Common myeloid progenitor, CD34-positive (primary cell): Measurements from ENCODE around the gene SLC17A7. TPM values are rescaled to one million over a fixed set of nuclear protein-coding genes. Genes with fewer than 3 reads are reported as not detected.

Experiments used
- CTCF ChIA-PET: fragments of 350-600 bp; sonication (Branson Sonifier 250); formaldehyde crosslinking; loops from one replicate; lab custom pipeline; 2021; ENCODE audit warnings: antibody characterized with exemption; lab: Charles Lee
- POLR2A ChIA-PET: fragments of 350-600 bp; sonication (Branson Sonifier 250); formaldehyde crosslinking; loops from one replicate; lab custom pipeline; 2021; ENCODE audit warnings: antibody characterized with exemption; lab: Charles Lee
- DNase-seq, 3 donors: peaks; one replicate each; pipeline versions ENCODE4 v3.0.0 to v3.0.0-alpha.2; 2013
- H3K27ac ChIP-seq, 2 experiments: 1 replicate in 1 of 2; 2 replicates in 1 of 2; pipeline ENCODE4 v1.7.0; 2013; ENCODE audit warnings: inconsistent platforms in 2 of 2, low read length in 2 of 2, mild to moderate bottlenecking in 2 of 2, low read depth in 1 of 2, moderate library complexity in 1 of 2; ENCODE audit not compliant: severe bottlenecking in 2 of 2, insufficient read depth in 1 of 2, poor library complexity in 1 of 2
- H3K27me3 ChIP-seq, 5 experiments: replicated peaks in 2 of 5; 1 replicate in 3 of 5; 2 replicates in 2 of 5; pipeline versions ENCODE4 v1.6.1 to v1.7.0; 2013; ENCODE audit warnings: low read length in 4 of 5, mild to moderate bottlenecking in 2 of 5, moderate library complexity in 2 of 5, inconsistent platforms in 1 of 5; ENCODE audit not compliant: insufficient read depth in 5 of 5, control insufficient read depth in 4 of 5
- H3K36me3 ChIP-seq, 4 experiments: 1 replicate in 2 of 4; 2 replicates in 2 of 4; pipeline versions ENCODE4 v1.6.1 to v1.7.0; 2013; ENCODE audit warnings: low read length in 3 of 4, control low read depth in 1 of 4, mild to moderate bottlenecking in 1 of 4; ENCODE audit not compliant: control insufficient read depth in 4 of 4, insufficient read depth in 4 of 4
- H3K4me1 ChIP-seq, 4 experiments: 1 replicate in 3 of 4; 2 replicates in 1 of 4; pipeline versions ENCODE4 v1.6.1 to v1.7.1; 2013; ENCODE audit warnings: low read length in 3 of 4, mild to moderate bottlenecking in 3 of 4, control low read depth in 1 of 4, inconsistent platforms in 1 of 4, moderate library complexity in 1 of 4; ENCODE audit not compliant: control insufficient read depth in 4 of 4, insufficient read depth in 4 of 4; ENCODE audit errors: control extremely low read depth in 1 of 4
- H3K4me3 ChIP-seq, 7 experiments: 1 replicate in 4 of 7; 2 replicates in 3 of 7; pipeline versions ENCODE4 v1.5.1 to v1.7.0; 2013; ENCODE audit warnings: mild to moderate bottlenecking in 7 of 7, low read length in 6 of 7, moderate library complexity in 6 of 7, inconsistent platforms in 2 of 7, low read depth in 2 of 7, control low read depth in 1 of 7; ENCODE audit not compliant: insufficient read depth in 4 of 7, control insufficient read depth in 1 of 7; ENCODE audit errors: extremely low read depth in 1 of 7
- H3K9me3 ChIP-seq, 5 experiments: 1 replicate in 4 of 5; 2 replicates in 1 of 5; pipeline versions ENCODE4 v1.6.1 to v1.7.1; 2013; ENCODE audit warnings: low read length in 4 of 5, mild to moderate bottlenecking in 2 of 5, inconsistent platforms in 1 of 5, low read depth in 1 of 5, moderate library complexity in 1 of 5; ENCODE audit not compliant: control insufficient read depth in 4 of 5, insufficient read depth in 2 of 5; ENCODE audit errors: control extremely low read depth in 1 of 5
- WGBS: methylation state at CpG from one replicate; pipeline ENCODE4 v1.1.5; 2013; ENCODE audit not compliant: insufficient coverage; 5-methylcytosine and 5-hydroxymethylcytosine counted together
- polyA plus RNA-seq: library from polyadenylated mRNA; unstranded; fragments of 120-200 nt; gene quantifications from one replicate; pipeline ENCODE4 v1.2.1, GENCODE V29; 2013

SLC17A7 gene
- 0.05 TPM for polyA plus RNA-seq

- H3K27me3 ChIP-seq = peaks cover 2 to 62% (median 41%) of the 10 kb centered on the region in 5 experiments
- peaks cover 0 to under 1% (median 0%) of the 10 kb centered on the region in 5 experiments for H3K9me3 ChIP-seq
- 4% methylated on average over 42 of the region's 56 CpGs for WGBS
- H3K4me3 ChIP-seq = peak within 1 kb of the TSS in 4 of 7 experiments; percentile 3 to 79 (median 49)
- no peak within 1 kb of the TSS for H3K27ac ChIP-seq
- ChIA-PET POLR2A (no interaction called here), CTCF (interaction anchor here (1.0 to 2.2 kb wide), 3 partner anchors 31 to 140 kb away, joined by 3 to 9 read pairs (median 4); no protein-coding TSS in a partner anchor)
- DNase-seq = peak in 2 of 3 donors; percentile 47 to 50
- peaks cover 0 to 26% (median 16%) of the 10 kb centered on the region in 4 experiments for H3K4me1 ChIP-seq
- H3K36me3 ChIP-seq = peaks cover 0 to 4% (median under 1%) of the 10 kb centered on the region in 4 experiments
Observed at GRCh38 chr19:49441210-49441959, at the start of gene SLC17A7. Gene SLC17A7, minus strand, starts transcription at chr19:49441527. Its CDS starts 148 bp downstream, at chr19:49441379.

DNA sequence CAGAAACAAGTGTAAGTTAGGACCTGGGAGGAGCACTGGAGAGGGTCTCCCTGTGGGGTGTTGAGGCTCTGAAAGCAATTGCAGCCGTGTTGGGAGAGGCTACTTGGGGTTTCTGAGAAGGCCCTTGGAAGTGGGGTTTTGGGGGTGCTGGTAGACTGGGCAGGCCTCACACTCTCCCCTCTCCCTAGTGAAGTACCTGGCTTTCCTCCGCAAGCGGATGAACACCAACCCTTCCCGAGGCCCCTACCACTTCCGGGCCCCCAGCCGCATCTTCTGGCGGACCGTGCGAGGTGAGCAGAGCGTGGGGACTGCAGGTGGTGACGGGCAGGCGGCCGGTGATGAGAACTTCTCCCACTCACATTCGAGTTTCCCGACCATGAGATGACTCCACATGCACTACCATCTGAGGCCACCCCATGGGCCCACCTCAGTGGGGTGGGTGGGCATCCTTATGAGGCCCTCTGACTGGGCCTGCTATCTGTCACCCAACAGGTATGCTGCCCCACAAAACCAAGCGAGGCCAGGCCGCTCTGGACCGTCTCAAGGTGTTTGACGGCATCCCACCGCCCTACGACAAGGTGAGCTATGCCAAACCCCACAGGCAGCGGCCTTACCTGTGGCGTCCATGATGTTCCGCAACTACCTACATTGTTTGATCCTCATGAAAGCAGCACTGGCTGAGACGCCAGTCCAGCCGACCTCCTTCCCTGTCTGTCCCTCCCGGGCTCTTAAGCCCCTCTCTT lies 49.1 kb upstream of the SLC17A7 start:
- H3K36me3 ChIP-seq = peaks cover 7 to 45% (median 38%) of the 10 kb centered on the region in 4 experiments
- no peaks in the 10 kb centered on the region for H3K27me3 ChIP-seq
- WGBS = 93% methylated on average over 26 of the region's 27 CpGs
- H3K4me1 ChIP-seq = peaks cover 12 to 28% (median 19%) of the 10 kb centered on the region in 4 experiments
- DNase-seq = no peak
- H3K27ac ChIP-seq = peak overlapping the region in 1 of 2 experiments; percentile 99
- CTCF ChIA-PET = no interaction called here
- POLR2A ChIA-PET = no interaction called here
- H3K9me3 ChIP-seq = no peaks in the 10 kb centered on the region
- peak overlapping the region in 1 of 7 experiments; percentile 89 for H3K4me3 ChIP-seq

DNA sequence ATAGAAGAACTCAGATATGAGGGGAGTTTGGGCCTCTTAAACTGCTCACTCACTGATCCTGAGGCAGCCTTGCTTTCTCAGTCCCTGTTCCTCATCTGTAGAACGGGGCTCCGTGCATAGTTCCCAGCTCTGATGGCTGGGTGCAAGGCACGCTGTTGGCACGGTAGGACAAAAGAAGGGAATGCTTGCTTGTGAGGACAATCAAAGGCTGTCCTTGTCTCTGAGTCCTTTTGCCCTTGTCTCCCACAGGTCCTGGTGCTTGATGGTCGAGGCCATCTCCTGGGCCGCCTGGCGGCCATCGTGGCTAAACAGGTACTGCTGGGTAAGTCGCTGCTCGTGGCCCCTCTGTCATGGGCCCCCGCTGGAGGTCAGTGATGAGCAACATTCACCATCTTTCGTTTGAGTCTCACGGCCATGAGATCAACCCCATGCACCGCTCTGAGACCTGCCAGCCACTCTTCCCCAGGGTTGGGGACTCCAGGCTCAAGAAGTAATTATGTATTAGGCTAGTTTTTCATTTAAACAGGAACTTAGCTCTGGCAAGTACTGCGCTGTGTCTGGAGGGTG lies 48.4 kb upstream of the SLC17A7 start:
- peak overlapping the region in 6 of 7 experiments; percentile 89 to 100 (median 97) for H3K4me3 ChIP-seq
- ChIA-PET POLR2A (no interaction called here), CTCF (no interaction called here)
- peaks cover 12 to 24% (median 18%) of the 10 kb centered on the region in 4 experiments for H3K4me1 ChIP-seq
- H3K36me3 ChIP-seq = peaks cover 7 to 45% (median 38%) of the 10 kb centered on the region in 4 experiments
- WGBS = 89% methylated on average over 15 of the region's 15 CpGs
- no peak for DNase-seq
- no peaks in the 10 kb centered on the region for H3K27me3 ChIP-seq
- peak overlapping the region; percentile 97 to 99 for H3K27ac ChIP-seq
- H3K9me3 ChIP-seq = no peaks in the 10 kb centered on the region

GRCh38 chr19:49488863-49489537 lies 47.7 kb upstream of the SLC17A7 start:
- POLR2A ChIA-PET = no interaction called here
- peak overlapping the region; percentile 97 to 99 for H3K27ac ChIP-seq
- peaks cover 7 to 45% (median 38%) of the 10 kb centered on the region in 4 experiments for H3K36me3 ChIP-seq
- H3K4me1 ChIP-seq = peaks cover 12 to 24% (median 18%) of the 10 kb centered on the region in 4 experiments
- H3K27me3 ChIP-seq = no peaks in the 10 kb centered on the region
- CTCF ChIA-PET = interaction anchor here (0.8 kb wide), 1 partner anchor 84 kb away, joined by 4 read pairs; no protein-coding TSS in a partner anchor
- 32% methylated on average over 11 of the region's 15 CpGs for WGBS
- no peaks in the 10 kb centered on the region for H3K9me3 ChIP-seq
- DNase-seq = no peak
- peak overlapping the region in 6 of 7 experiments; percentile 89 to 100 (median 97) for H3K4me3 ChIP-seq

DNA sequence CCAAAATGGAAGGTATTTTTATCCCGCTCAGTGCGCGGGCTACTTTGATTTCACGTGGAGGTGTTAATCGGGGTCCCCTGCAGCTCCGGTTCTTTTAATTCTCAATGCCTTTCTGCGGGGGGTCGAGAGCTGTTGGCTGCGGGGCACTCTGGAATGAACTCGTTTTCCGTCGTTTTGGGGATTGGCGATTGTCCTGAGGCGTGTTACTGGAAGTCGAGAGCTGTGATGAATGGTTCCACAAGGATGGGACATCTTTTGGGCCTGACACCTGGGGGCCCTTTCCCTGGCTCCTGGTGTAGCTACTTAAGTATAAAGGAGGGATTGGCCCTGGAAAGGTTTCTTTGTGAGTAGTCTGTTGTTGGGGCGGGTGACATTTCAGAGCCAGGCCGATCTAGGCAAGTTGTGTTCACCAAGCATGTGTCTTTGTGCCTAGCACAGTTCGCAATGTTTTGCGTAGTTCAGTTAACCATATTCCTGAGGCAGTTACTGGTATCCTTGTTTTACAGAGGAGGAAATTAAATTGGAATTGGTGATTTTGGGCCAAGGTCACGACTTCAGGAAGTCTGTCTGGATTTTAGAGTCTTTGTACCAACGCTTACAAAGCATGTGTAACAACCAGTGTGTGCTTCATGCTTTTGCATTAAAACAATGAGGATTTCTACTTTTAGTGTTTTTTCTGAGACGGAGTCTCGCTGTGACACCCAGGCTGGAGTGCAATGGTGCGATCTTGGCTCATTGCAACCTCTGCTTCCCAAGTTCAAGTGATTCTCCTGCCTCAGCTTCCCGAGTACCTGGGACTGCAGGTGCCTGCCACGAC lies 46.9 kb upstream of the SLC17A7 start:
- ChIA-PET CTCF (interaction anchor here (0.8 to 1.1 kb wide), 2 partner anchors 10 to 85 kb away, joined by 4 to 5 read pairs; no protein-coding TSS in a partner anchor), POLR2A (interaction anchor here (0.7 to 1.2 kb wide), 2 partner anchors 8 to 15 kb away, joined by 3 to 9 read pairs; partner anchors contain the start of gene RPS11)
- DNase-seq = no peak
- H3K27ac ChIP-seq = peak overlapping the region; percentile 97 to 99
- no peaks in the 10 kb centered on the region for H3K27me3 ChIP-seq
- peaks cover 7 to 45% (median 38%) of the 10 kb centered on the region in 4 experiments for H3K36me3 ChIP-seq
- H3K4me1 ChIP-seq = peaks cover 12 to 24% (median 18%) of the 10 kb centered on the region in 4 experiments
- WGBS = 2% methylated on average over 19 of the region's 26 CpGs
- H3K4me3 ChIP-seq = peak overlapping the region; percentile 67 to 100 (median 95)
- no peaks in the 10 kb centered on the region for H3K9me3 ChIP-seq
